HG03571 (cell line): Measurements from ENCODE around the gene CCNL2.

Experiments
- ATAC-seq: cut with Tn5 transposase; IDR thresholded peaks from one replicate; pipeline ENCODE4 v1.9.1; 2021; ENCODE audit not compliant: unreplicated experiment

Gene CCNL2

DNA sequence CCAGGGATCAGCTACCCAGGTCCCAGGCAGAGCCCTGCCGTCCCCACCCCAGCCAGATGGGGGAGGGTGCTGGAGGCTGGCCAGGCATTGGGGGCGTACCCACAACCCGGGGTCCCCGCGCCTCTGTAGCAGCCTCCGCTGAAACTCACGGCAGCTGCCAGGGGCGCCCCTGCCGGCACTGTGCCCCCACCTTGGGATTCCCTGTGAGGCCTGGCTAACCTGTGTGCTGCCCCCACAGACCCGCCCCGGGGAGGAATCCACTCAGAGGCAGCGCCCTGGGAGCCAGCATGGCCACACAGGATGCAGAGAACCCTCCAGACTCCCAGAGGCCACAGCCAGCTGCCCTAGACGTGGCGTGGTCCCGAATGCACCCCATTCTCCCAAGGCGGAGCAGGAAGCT is 53.8 kb downstream of the CCNL2 start:
- no peak for ATAC-seq

DNA sequence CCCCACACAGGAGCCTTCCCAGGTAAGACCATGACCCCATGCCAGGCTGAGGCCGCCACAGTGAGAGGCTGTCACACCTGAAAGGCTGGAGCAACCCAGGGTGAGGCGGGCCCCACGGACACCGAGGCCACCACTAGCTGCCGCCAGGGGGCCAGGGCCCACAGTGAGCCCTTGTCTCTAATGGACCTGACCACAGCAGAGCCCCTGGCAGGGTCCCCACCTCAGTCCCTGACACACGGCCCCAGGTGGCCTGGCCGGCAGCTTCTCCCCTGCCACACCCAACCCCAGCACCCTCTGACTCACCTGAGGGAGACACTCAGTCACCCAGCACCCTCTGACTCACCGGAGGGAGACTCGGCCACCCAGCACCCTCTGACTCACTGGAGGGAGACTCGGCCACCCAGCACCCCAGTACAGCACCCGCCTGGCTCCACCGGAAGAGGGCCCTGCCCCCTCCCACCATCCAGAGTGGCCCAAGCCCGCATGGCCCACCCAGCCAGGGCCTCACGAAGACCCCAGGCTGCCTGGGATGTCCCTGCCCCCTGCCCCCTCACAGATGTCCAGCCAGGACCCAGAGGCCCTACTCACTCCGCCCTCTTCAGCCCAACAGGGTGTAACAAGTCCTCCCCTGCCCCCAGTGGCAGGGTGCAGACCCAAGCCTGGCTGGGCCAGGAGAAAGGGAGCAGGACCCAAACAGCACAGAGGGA is 54.3 kb downstream of the CCNL2 start:
- no peak for ATAC-seq

DNA sequence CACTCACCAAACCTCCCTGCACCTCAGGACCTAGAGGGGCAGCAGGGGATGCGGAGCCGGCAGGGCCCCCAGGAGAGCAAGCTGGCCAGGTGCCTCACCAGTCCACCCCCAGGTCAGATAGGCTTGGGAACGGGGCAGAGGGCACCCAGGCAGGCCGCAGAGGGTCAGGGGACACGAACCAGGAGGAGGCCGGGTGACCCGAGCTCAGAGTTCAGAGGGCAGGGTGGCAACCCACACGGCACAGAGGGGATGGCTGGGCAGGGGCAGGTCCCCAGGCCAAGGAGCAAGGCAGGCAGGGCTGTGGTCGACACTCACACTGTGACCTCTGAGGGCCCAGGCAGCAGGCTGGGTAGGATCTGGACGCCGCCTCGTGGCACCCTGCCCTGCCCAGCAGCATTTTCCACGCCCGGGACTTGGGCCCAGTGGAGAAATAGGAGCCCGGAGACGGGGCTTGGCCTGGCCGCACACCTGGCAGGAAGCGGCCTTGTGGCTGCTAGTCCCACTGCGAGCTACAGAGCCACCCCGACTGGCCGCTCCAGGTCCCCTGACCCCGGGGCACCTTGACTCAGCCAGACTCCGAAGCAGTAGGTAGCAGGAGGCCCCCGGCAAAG is 55.2 kb downstream of the CCNL2 start:
- ATAC-seq = no peak

DNA sequence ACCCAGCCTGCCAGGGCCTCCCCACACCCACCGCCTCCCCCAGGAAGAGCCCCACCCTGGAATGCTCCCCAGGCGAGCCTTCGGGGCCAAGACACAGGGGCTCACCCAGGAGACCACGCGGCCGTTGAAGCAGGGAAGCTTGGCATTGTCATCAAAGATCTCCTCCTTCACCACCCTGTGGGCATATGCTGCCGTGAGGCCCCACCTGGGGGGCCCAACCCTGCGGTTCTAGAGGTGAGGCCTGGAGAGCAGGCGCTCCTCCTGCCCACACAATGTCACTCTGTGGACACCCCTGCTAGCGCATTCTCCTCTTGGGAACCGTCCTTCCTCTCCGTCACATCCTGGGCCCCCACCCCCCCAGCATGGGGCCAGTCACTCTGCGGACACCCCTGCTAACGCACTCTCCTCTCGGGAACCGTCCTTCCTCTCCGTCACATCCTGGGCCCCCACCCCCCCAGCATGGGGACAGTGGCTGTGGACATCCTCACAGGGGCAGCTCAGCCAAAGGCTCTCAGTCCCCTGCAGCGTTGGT is 56.5 kb downstream of the CCNL2 start:
- ATAC-seq = no peak

DNA sequence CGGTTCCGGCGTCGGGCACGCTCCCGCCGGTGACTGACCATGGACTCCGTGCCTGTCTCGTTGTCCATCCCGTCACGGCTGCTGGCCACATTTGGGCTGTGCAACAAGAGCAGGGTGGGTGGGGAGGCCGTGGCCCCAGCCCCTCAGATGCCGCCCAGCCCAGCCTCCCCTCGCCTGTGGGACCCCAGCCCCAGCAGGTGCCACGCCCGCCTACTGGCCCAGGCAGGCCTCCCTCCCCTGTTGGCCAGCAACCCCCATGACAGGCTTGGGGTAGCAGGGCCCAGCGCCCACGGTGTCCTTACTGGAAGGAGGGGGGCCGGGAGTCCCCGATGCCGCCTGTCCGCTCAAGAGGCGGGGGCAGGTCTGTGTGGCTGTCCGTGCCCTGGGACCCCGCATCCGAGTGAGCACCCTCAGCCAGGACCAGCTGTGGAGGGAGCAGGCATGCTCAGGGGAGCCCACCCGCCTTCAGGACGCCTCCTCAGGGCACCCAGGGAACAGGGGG is 57.0 kb downstream of the CCNL2 start:
- no peak for ATAC-seq

DNA sequence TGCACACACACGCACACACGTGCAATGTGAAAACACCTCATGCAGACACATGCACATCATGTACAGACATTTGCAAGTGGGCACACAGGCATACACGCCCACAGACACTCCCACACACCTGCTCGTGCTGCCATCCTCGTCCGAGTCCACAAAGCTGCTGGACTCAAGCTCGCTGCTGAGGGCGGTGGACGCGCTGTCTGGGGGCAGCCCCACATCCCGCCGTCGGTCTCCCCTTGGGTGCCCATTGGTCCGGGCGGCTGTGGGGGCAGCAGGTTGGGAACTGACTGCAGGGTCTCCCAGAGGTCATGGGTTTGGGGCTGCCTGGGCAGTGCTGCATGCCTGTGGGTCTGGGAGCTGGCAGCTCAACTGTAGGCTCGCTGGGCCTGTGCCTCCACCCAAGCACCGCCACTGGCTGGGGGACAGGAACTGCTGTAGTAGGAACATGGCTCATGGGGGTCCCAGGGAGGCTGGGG is 57.5 kb downstream of the CCNL2 start:
- no peak for ATAC-seq

DNA sequence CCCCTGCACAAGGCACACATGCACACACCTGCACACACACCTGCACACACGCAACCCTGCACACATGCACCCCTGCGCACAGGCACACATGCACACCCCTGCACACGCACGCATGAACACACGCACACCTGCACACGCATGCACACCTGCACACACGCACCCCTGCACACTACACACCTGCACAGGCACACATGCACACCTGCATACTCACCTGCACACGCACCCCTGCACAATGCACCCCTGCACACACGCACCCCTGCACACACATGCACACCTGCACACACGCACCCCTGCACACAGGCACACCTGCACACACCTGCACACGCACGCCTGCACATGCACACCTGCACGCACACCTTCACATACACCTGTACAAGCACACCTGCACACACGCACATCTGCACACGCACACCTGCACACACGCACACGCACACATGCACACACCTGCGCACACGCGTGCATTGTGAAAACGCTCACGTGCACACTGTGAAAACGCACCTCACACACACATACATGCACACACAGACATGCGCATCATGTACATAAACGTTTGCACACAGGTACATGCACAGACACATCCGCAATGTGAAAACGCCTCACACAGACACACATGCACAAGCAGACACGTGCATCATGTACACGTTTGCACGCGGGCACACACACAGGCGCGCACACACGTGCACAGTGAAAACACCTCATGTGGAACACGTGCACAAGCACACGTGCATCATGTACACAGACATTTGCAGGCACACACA is 58.2 kb downstream of the CCNL2 start:
- ATAC-seq = no peak

DNA sequence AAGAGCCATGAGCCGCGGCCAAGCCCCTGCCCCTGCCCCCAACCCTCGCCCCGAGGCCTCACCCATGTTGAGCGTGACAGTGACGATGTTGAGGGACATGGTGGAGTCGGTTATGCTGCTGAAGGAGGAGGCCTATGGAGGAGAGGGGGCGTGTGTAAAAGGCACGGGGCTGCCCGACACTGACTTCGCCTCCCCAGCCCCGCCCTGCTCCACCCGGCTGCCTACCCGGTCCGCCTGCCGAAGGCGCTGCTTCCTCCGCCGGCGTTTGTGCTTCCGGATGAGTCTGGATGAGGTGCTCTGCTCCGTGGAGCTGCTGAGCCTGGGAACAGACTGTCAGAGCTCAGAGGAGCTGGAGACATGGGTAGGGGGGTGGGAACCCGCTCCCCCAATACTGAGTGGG is 59.0 kb downstream of the CCNL2 start:
- no peak for ATAC-seq

DNA sequence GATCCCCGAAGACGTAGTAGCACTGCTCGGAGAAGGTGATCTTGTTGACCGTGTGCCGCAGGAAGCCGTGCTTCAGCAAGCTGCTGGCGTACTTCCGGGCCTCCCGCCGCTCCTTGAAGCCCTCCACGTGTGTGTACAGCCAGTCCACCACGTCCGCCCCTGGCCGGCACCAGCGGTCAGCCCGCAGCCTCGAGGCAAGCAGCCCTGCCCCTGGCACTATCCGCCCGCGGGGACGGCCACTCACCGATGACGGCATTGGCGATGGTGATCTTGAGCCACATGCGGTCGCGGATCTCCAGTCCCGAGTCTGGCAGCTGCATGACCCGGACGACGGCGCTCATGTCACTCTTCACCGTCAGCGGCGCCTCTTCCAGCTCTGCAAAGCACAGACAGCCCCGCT is 60.9 kb downstream of the CCNL2 start:
- no peak for ATAC-seq

DNA sequence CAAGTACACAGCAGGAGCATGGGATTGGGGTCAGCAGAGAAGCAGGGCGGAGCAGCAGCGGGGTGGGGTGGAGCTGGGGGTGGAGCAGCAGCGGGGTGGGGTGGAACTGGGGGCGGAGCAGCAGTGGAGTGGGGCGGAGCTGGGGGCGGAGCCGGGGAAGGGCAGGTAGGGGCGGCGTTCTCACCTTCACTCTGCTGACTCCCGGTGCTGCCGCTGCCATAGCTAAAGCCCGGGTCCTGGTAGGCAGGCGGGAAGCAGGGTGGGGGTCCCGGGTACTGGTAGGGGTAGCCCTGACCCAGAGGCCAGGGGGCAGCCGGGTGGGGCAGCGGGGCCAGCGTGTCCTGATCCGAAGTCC is 61.4 kb downstream of the CCNL2 start:
- no peak for ATAC-seq

DNA sequence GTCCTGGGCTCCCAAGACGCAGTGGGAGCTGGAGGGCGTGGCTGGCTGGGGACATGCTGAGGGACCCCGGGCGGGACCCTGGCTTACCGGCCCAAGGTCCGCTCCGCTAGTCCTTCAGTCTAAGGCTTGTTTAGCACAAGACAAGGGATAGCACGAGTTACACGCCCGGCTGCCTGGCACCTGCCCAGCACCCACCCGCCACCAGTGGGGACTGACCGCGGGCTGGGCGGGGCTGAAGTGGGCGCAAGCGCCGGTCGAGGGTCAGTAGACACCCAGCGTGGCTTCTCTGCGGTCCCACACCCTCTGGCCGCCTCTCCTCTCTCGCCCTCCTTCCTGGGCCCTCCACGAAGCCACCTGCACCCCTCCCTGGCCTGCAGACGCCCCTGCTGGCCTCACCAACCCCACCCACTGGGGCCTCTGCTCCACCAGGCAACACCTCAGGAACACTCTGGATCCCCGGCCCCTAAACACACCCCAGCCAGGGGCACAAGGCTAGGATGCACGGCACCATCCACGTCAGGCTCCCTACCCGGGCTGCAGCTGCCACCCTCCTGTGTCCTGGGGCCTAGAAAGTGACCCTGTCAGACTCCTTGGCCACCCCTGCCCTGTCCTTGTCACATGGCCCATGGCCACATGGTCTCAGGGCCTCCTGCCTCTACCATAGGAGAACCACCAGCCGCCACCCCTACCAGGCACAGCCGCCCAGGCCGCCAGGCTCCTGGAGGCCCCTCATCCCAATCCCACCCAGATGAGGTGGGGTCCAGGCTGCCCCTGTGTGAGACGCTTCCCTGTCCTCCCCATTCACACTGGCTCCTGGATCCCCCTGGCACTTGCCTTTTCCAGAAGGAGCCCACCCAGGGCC is 62.0 kb downstream of the CCNL2 start:
- no peak for ATAC-seq

DNA sequence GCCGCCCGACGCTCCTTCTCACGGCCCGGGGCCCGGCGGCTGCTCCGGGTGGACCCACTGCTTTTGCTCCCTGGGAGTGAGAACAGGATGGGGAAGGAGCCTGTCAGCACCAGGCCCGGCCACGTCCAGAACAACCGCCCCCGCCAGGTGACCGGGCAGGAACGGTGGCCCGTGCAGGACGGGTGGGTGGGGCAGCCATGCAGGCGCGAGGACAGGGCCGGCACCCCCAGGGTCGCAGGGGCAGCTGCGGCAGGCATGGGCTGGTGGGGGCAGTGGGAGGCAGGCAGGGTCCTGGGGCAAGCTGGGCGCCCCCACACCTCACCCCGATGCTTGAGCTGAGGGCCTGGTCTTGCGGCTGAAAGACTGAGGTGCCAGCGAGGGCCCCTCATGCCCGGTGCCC is 62.7 kb downstream of the CCNL2 start:
- ATAC-seq = no peak

DNA sequence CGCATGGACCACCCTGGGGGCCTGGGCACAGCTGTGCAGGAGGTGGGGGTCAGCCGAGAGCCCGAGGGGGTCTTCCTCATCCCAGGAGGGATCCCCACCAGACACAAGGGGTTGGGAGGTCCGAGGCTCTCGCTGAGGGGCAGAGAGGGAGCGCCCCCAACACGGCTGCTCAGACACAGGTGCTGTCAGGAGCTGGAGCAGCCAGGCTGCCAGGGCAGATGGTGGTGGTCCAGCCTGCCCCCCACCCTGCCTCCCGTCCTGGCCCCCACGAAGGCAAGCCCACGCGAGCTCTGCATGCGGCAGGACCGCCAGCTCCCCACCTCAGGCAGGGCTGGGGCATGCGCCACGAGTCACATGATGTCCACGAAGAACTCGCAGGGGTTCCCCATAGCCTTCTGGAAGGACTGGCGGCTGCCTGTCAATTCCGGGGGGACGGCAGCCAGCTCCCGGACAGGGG is 63.3 kb downstream of the CCNL2 start:
- ATAC-seq = no peak
